ENCODE measurements around the gene PDS5B.

The PDS5B gene

DNA sequence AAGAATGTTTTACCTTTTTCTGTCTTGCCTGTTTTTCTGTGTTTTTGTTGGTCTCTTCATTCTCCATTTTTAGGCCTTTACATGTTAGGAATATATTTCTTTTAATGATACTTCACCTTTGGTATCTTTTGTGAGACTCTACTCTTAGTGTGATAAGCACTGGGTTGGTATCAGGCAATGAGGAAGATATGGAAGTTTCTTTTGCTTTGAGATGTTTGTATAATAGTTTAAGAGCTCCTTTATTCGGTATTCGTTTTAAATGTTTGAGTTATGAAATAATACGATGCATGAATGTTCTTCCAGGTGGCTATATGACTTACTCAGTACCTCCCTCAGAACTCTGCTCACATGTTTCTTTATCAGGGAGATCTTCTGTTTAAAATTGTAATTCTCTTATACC lies 144.8 kb downstream of the PDS5B start:
- DNase-seq (ENCODE audit: low read depth), result no peak

DNA sequence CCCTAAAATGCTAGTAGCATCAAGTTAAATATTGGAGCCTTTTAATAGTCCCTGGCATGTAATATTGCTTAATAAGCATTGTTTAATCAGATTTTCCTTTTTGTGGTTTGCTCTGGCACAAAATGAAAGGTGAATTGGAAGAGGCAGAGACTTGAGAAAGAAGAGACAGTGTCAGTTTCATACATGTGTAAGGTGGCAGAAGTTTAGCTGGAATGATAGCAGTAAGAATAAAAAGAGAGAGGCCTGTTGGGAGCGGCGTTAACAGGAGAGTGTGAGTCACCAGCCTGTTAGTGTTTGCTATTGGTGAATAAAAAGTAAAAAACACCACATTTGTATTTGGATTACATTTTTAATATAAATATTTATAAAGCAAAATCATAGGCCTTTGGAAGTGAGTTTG lies 145.3 kb downstream of the PDS5B start:
- DNase-seq (ENCODE audit: low read depth), result no peak

DNA sequence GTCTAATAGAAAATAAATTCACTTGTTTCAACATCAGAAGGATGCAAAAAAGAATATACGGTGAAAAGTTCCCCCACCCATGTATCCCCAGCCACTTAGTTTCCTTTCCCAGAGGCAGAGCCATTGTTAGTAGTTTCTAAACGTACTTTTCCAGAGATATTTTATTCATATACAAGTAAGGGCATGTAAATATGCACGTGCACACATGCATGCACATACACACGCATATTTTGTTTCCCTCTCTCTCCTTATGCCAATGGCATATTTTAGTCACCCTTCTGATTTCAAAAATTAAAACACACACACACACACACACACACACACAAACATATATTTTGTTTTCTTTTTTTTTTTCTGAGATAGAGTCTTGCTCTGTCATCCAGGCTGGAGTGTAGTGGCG lies 147.4 kb downstream of the PDS5B start:
- no peak for DNase-seq (ENCODE audit: low read depth)

GRCh38 chr13:32734511-32734910 lies 148.3 kb downstream of the PDS5B start:
- no peak for DNase-seq (ENCODE audit: low read depth)

GRCh38 chr13:32735859-32736258 lies 149.6 kb downstream of the PDS5B start:
- no peak for DNase-seq (ENCODE audit: low read depth)

DNA sequence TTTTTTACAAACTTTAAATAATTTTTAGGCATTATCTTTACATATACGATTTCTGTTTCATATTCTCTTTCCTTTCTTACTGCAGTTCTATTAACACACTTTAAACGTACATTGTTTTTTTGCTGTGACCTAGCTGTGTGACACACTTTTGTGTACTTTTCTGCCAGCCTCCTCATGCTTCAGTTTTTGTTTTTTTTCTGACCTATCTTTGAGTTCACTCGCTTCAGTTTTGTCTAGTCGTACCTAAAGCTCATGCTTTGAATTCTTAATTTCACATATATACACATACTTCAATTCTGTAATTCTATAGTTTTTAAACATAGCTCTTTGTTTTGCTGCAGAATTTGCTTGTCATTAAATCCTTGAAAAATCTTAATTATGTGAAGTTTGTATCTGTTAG lies 150.4 kb downstream of the PDS5B start:
- no peak for DNase-seq (ENCODE audit: low read depth)

GRCh38 chr13:32737111-32737571 lies 150.9 kb downstream of the PDS5B start:
- DNase-seq (ENCODE audit: low read depth), result no peak

GRCh38 chr13:32737679-32738078 lies 151.4 kb downstream of the PDS5B start:
- no peak for DNase-seq (ENCODE audit: low read depth)

- no peak for DNase-seq (ENCODE audit: low read depth)
These were observed 159.3 kb downstream of the PDS5B start for GRCh38 chr13:32745509-32745908.

DNA sequence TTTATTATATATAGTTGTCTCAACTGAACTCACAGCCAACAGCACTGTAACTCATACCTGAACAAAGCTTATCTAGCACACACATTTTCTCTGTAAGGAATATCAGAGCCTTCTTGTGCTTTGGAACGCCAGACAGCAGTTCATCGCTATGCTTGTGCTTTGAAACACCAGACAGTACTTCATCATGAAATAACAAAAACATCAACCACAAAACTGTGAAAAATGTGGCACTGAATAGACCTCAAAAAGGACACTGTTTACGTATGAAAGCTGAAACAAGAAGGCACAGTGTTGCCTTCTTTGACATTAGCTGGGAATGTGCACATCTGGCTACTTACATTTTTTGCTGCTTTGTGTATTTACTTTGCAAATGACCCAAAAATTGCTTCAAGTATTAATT lies 160.2 kb downstream of the PDS5B start:
- no peak for DNase-seq (ENCODE audit: low read depth)

DNA sequence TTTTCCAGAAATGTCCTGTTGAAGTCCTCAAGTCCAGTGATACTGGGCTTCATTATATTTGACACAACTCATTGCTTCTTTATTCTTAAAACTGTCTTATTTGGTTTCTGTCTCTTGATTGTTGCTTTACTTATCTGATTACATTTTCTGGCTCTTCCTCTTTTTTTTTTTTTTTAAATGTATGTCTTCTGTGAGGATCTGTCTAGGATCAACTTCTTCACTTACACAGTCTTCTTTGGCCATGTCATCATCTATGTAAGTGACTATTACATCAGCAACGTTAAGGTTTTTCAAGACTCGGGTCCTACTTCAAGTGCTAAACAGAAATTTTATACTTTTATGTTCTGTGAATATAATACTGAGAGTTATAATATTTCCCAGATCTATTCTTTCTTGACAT lies 162.1 kb downstream of the PDS5B start:
- no peak for DNase-seq (ENCODE audit: low read depth)

GRCh38 chr13:32751340-32751739 lies 165.1 kb downstream of the PDS5B start:
- DNase-seq (ENCODE audit: low read depth), result no peak

- DNase-seq (ENCODE audit: low read depth), result no peak
These were observed 166.1 kb downstream of the PDS5B start for GRCh38 chr13:32752311-32752710.

DNA sequence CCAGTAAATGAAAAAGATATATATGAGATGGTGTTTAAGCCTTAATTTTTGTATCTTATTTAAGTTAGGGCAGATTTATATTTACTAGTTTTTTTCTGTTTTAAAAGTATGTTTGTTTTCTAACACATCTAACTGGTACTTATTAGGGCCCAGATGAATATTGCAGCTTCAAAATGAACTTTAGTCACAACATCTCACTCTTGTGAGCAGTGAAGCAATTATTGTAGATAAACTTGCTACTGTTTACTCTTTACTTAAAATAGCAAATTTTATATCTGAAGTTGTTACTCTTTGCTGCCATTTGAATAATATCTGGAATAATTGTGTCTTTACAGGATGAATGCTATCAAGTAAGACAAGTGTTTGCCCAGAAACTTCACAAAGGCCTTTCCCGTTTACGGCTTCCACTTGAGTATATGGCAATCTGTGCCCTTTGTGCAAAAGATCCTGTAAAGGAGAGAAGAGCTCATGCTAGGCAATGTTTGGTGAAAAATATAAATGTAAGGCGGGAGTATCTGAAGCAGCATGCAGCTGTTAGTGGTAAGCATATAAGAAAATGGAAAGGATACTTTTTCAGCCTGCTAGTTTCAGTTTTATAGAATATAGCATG lies 166.8 kb downstream of the PDS5B start:
- no peak for DNase-seq (ENCODE audit: low read depth)

DNA sequence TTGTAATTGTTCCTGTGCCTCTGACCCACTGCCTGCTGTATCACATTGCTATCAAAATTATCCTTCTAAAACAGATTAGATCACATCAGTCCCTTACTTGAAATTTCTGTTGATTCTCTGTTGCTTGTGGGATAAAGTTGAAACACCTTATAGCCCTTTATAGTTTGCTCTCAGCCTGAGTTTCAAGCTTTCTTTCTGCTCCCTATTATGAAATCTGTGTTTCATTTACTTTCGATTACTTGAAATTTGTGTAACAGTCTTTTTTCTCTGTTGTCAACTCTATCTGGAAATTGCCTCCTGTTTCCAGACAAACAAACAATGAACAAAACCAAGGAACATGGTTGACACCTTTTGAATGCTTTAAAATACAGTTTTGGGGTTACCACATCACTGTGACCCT lies 167.9 kb downstream of the PDS5B start:
- no peak for DNase-seq (ENCODE audit: low read depth)

- DNase-seq (ENCODE audit: low read depth), result no peak
These were observed 172.9 kb downstream of the PDS5B start for GRCh38 chr13:32759152-32759551.

- DNase-seq (ENCODE audit: low read depth), result no peak
These were observed 175.2 kb downstream of the PDS5B start for GRCh38 chr13:32761472-32761871.

GRCh38 chr13:32779119-32779518 lies 192.9 kb downstream of the PDS5B start:
- no peak for DNase-seq (ENCODE audit: low read depth)

DNA sequence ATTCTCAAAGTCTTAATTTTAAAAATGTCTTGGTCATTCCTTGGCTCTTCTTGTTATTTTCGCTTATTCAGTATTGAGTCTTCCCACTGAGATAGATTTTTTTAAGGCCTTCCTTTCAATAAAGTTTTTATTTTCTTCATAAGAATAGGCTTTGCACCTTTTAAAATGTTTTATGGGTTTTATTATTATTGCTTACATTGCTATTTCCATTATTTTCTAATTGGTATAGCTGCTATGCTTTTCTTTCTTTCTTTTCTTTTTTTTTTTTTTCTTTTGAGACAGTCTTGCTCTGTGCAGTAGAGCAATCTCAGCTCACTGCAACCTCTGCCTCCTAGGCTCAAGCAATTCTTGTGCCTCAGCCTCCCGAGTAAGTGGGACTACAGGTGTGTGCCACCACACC lies 195.7 kb downstream of the PDS5B start:
- no peak for DNase-seq (ENCODE audit: low read depth)

GRCh38 chr13:32783067-32783466 lies 196.8 kb downstream of the PDS5B start:
- DNase-seq (ENCODE audit: low read depth), result no peak

DNA sequence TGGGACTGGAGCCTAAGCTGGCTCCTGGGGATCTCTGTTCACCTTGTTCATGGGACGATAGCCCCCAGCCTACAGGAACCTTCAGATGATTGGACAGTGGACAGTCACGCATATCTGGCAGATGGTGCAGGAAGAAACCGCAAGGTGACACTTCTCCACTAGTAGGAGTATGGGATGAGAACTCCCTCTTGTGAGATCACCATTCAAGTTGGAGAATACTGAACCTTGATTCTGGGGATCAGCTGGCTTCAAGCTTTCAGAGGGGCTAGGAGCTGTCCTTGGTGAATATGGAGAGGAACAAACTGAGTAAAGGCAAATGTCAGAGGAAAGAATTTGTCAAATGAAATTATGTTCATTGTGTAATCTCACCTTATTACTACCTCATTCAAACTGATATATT lies 204.5 kb downstream of the PDS5B start:
- no peak for DNase-seq (ENCODE audit: low read depth)

DNA sequence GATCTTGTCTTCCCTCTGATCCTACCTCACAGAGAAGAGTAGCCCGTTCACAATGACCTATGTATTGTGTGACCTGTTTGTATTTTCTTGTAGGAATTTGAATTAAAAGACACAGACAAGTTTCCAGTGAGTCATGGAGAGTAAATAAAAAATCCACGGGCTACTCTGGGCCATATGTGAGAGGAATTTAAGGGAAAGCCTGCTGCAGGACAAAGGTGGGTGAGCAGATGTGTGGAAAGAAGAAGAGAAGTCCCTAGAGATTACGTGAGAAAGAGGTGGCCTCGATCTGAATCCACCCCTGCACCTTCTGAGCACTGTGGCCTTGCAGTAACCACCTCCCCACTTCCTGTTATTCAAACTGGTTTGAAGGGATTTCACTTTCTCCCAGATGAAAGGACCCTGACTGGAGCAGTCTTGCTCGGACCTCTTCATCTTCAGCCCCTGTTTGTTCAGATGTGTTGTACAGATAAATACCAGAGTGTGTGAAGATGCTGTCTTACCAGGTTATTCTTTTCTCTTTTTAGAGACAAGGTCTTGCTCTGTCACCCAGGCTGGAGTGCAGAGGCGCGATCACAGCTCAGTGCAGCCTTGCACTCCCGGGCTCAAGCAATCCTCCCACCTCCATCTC lies 205.4 kb downstream of the PDS5B start:
- DNase-seq (ENCODE audit: low read depth), result no peak

DNA sequence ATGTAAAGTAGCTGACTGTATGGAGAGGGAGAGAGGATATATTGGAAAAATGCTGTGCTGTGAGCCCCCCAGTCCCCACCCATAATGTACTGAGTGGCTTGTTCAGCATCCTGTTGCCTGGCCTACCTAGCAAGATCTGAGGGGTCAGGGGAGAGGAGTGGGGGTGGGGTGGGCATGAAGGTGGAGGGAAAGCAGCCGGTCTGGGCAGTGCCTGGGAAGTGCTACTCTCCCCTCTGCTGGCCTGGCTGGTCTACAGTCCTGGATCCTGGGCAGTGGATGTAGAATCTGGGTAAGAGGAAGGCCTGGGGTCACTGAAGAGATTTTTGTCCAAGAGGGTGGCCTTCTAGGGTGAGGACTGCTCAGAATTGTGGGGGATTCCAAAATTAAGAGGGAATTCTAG lies 210.5 kb downstream of the PDS5B start:
- no peak for DNase-seq (ENCODE audit: low read depth)

GRCh38 chr13:32802159-32802558 lies 215.9 kb downstream of the PDS5B start:
- DNase-seq (ENCODE audit: low read depth), result no peak
